HG03469 (cell line): Measurements from ENCODE around the gene GLRA2.

Experiments
- ATAC-seq: cut with Tn5 transposase; IDR thresholded peaks from one replicate; pipeline ENCODE4 v1.9.1; 2021; ENCODE audit warnings: mild to moderate bottlenecking, moderate library complexity, moderate number of reproducible peaks; ENCODE audit not compliant: unreplicated experiment

Gene GLRA2

DNA sequence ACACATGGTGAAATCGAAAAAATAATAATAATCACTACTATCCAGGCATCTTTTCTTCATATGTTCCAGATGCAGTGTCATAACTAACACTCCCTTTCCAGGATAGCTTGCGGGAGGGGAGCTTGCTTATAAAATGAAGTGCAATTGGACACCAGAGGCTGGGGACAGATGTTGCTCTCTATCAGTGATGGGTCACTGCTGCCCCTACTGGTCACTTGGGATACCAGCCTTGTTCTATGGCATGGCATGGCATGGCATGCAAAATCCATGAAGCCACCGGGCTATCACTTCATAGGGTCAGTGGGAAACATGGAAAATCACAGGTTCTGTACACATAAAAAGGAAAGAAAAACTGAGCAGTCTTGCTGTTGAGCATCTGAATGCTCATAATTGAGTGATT is 168.1 kb downstream of the GLRA2 start:
- no peak for ATAC-seq

DNA sequence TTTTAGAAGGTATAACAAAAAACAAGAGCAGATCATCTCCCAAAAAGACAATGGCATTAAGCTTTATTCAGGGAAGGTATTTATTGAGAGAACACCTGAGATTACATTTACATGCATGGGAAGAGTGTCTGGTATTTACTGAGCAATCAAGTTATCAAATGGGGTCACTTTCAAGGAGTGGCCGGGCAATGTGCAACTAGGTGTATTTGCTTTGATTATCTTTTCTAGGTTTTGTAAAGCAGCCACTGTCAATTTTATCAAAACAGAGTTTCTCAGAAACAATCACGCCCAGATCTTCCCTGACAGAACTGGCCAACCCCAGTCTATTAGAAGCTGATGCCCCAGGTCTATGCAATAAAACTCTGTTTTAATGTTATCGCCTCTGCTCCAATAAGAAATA is 169.5 kb downstream of the GLRA2 start:
- ATAC-seq = no peak

DNA sequence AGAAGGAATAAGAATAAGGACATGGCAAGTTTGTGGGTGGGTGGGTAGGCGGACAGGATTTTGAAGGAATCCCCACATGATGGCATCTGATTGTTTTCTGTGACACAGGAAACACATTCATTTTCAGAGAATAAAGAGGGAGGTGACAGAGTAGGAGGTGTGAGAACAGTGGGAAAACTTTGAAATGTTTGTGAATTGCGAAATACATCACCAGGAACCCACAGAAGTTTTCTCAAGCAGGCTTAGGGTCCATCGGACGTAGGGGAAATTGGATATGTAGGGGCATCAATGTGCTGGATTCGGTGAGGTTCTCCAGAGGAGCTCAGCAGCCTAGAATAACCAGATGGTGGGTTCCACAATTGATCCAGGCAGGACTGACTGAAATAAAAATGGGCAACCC is 171.6 kb downstream of the GLRA2 start:
- ATAC-seq = no peak

DNA sequence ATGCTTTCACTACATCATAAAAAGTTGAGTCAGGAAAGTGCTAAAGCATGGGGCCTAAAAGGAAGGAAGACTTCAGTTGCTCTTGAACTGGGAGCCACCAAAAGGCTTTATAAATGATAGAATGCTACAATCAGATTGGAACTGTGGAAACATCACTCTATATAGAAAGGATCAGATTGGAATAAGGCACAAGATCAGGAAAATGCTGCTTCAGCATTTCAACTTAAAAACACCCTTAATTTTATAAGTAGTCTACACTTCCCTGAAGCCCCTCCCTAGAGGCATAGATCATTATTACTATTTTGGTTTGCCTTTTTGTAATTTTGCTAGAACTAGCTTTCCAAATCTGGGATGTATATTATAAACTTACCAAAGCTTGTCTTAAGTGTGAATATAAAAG is 172.8 kb downstream of the GLRA2 start:
- no peak for ATAC-seq

DNA sequence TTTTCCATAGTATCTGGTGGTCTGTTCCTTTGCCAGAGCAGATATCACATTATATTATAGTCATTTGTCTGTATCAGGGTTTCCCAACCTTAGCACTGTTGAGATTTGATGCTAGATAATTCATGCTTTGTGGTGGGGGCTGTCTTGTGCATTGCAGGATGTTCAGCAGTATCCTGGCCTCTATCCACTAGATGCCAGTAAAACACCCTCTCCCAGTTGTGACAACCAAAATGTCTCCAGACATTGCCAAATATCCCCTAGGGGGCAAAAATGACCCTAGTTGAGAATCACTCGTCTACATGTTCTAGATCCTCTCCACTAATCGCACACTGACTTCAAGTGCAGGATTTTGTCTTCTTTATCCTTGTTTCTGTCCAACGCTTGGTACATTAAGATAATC is 182.8 kb downstream of the GLRA2 start:
- no peak for ATAC-seq

DNA sequence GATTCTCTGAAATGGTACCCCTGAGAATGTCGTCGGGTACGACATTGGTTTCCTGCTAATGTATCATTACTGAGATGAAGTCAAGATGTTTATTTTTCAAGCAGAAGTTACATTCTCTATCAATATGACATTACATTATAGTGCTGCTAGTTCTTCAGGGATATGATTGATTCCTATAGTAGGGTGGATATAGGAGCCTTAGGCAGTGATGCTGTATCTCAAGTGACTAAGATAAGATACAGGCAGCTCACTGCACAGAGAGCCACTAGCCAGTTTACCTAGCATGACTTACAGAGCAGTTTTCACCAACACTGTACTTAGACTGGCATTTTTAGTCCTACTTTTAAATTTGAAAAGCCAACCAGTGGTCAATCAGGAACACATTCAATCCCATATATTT is 188.6 kb downstream of the GLRA2 start:
- no peak for ATAC-seq

DNA sequence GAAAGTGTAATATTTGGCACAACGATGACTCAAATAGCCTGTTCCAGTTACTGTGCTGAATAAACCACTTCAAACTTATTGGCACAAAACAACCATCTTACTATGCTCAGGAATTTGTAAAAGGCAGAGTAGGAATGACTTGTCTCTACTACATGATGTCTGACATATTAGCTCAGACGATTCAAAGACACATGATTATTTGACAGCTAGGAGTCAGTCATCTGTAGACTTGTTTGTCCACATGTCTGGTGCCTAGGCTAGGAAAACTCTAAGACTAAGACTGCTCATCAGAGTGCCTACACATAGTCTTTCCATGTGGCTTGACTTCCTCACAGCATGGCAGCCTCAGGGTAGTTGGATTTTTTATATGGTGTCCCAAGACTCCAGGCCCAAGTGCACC is 189.1 kb downstream of the GLRA2 start:
- ATAC-seq = no peak

DNA sequence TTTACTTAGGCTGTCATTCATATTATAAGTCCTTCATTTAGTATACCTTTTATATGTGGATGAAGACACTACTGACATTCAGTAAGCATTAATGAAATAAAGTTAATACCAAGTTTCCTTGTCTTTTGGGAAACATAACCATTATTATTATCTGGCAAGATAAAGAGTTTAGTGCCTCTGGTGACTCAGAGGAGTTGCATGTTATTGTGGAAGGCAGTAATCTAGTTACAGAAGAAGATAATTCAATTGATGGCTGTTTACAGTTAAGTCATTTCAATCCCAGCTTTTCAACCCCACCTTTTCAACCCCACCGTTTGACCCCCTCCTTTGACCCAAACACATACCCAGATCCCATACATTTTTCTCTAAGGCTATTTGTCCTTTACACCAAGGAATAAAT is 199.7 kb downstream of the GLRA2 start:
- ATAC-seq = no peak

DNA sequence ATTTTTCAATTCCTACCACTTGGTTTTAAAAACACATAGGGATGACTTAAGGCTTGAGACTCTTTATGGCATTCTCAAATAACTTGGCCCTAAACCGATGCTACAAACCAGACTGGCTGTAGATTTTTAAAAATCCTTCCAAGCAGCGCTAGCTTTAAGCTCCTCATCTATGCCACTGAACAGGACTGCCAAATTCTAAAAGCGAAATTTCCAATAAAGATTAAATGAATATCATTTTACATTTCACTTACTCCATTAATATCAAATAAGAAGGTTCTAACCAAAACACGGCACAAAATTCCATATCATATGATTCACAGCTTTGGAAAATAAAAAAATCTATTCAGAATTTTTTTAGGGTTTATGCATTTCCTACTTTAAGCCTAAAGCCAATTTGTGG is 209.3 kb downstream of the GLRA2 start:
- no peak for ATAC-seq

DNA sequence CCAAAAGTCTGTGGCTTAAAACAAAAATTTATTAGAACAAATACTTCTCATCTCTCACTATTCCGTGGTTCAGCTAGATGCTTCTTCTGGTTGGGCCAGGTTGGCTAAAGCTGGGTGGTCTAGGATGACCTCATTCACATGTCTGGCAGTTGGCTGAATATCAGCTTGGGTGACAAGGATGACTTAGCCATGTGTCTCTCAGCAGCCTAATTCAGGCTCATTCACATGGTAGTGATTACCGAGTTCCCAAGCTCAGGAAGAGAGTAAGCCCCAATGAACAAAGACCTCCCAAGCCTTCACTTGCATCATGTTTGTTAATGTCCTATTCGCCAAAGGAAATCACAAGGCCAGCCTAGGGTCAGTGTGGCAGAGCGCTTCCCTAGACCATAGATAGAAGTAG is 224.1 kb downstream of the GLRA2 start:
- ATAC-seq = no peak

DNA sequence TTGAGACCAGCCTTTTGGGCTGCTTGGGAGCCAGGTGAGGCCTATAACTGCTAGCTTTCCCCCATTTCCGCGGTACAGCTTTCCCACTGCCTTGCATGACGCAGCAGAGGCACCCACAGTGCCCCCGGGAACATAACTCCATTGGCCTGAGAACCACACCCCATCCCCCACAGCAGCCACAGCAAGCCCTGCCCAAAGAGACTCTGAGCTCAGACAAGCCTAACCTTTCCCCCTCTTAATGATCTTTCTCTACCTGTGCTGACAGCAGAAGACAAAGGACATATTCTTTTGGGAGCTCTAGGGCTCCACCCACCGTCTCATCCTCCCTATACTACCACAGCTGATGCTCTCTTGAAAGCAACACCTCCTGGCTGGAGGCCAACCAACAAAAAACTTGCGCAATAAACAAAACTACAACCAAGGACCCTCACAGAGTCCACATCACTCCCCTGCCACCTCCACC is 228.7 kb downstream of the GLRA2 start:
- no peak for ATAC-seq

DNA sequence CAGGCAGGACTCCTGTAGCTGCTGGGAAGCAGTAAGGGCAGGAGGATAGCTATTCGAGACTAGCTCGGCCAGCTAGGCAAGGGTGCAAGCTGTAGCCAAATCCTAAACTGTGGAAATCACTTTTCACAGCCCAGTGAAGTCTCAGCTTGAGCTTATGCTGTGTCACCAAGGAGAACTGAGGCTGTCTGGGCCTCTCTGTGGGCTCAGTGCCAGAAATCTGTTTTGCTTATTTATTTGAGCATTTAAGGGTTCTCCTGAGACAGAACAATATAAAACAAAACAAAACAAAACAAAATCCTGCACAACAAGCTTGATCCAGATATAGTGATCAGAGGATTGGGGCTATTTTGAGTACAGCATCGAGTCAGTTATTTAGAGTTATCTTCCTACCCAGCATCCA is 246.1 kb downstream of the GLRA2 start:
- no peak for ATAC-seq

DNA sequence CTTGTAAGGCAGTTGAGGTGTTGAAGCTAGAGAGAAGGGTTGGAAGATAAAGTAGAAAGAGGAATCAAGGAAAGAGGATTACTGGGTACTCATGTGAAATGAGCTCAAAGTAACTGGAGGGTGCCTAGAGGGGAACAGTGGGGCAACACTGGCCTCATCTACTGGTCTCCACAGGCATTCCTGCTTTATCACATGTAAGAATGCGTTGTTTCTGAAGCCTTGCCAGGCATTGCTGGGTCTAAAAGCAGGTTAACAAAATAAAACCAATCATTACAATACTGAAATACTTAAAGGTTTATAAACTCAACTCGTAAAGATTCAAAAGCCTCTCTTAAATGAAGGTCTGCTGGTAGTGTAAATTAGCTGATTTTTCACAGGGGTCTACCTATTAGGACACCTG is 247.6 kb downstream of the GLRA2 start:
- ATAC-seq = no peak

DNA sequence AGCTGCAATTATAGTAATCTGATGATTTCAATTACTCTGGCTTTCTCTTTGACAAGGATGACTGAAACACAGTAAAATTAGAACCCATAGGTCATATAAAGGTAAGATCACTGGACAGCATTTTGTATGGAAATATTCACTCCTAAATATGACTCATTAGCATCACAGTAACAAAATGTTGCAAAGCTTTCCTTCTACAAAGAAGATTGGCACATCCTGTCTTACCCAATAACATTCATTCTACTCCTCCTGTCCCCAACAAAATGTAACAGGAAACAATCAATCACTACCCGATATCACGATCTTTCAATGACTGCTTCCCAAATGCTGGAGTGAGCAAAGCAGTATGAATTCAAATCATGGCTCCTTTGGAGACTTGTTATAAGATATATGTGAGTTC is 248.2 kb downstream of the GLRA2 start:
- no peak for ATAC-seq

DNA sequence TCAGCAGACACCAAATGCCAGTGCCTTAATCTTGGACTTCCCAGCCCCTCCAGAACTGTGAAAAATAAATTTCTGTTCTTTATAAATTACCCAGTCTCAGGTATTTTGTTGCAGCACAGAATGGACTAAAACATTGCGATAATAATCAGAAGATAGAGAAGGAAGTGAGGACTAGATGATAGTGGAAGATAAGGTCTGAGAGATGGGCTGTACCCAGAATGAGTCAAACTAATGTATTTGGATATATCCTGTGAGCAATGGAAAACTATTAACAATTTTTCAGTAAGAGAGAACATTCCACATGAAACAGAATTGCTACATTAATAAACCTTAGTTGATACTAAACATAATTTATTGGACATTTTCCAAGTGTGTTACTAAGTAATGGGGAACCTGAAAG is 250.2 kb downstream of the GLRA2 start:
- ATAC-seq = no peak
